ENCODE measurements around the gene STK38L.

Gene STK38L

DNA sequence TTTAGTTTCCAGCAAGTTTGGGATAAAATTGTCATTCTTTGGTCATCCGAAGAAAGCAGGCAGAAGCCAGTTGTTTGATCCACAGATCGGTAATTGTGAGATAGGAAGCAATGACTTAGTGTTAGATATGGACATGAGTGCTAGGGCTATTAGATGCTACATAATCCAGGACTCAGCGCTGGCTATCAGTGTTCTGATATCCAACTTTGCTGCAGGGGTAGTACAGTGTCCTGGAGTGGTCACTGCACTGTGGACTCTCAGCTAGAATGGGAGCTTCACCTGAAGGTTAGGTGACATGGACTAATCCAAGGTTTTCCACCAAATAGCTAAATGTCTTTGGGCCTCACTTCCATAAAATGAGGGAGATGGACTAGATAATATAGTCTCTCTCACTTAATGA is 39.9 kb downstream of the STK38L start:
- Histone ChIP-seq H3K9me3 (replicated peaks; ENCODE audit: low read length) (no peaks in the 10 kb centered on the region), H3K27me3 (ENCODE audit: control insufficient read depth, insufficient read depth, low read length) (no peaks in the 10 kb centered on the region), H3K4me1 (ENCODE audit: control insufficient read depth, insufficient read depth, low read length) (peaks cover 21% of the 10 kb centered on the region), H3K4me3 (ENCODE audit: low read length) (no peak overlapping the region), H3K9ac (ENCODE audit: low read depth, low read length) (no peak overlapping the region), H3K36me3 (ENCODE audit: insufficient read depth, low read length) (no peaks in the 10 kb centered on the region), H3K4me2 (ENCODE audit: low read length) (peak overlapping the region; percentile 58)

DNA sequence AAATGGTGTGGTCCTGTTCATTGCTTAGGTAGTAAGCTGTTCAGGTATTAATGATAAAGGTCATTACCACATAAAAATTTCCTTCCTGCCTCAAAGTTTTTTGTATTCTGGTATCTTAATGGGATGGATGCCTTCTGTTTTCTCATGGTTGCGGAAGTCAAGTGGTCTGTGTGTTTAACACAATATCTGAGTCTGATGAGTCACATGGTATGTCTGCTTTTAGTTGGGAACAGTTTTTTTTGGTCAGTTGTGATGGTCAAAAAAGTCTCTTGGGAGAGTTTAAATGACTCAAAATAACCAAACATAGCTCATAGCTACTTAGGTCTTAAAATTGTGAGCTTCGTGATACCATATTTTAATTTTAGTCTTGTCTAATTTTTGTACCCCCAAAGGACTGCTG is 40.7 kb downstream of the STK38L start:
- Histone ChIP-seq H3K9me3 (replicated peaks; ENCODE audit: low read length) (no peaks in the 10 kb centered on the region), H3K27me3 (ENCODE audit: control insufficient read depth, insufficient read depth, low read length) (no peaks in the 10 kb centered on the region), H3K4me3 (ENCODE audit: low read length) (no peak overlapping the region), H3K4me1 (ENCODE audit: control insufficient read depth, insufficient read depth, low read length) (peaks cover 21% of the 10 kb centered on the region), H3K4me2 (ENCODE audit: low read length) (peak overlapping the region; percentile 58), H3K36me3 (ENCODE audit: insufficient read depth, low read length) (no peaks in the 10 kb centered on the region), H3K9ac (ENCODE audit: low read depth, low read length) (peak overlapping the region; percentile 53)

DNA sequence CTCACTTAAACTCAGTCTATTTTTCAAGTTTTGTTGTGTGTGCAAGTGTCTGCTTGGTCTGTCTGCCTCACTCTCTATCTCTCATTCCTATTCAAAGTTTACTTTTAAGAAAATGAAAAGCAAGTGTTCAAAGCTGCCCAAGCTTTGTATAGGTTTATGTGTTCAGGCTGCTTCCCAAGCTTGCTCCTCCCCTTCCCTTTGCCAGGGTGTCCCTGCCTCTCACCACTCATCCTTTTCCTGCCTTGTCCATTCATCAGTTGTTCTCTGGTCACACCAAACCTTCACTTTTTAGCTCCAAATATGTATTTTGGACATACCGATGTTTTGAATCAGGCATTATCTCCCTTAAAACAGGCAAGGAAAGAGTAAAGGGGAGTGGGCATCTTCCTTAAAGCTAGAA is 41.3 kb downstream of the STK38L start:
- Histone ChIP-seq H3K36me3 (ENCODE audit: insufficient read depth, low read length) (no peaks in the 10 kb centered on the region), H3K4me2 (ENCODE audit: low read length) (peak overlapping the region; percentile 58), H3K27me3 (ENCODE audit: control insufficient read depth, insufficient read depth, low read length) (no peaks in the 10 kb centered on the region), H3K4me1 (ENCODE audit: control insufficient read depth, insufficient read depth, low read length) (peaks cover 21% of the 10 kb centered on the region), H3K9ac (ENCODE audit: low read depth, low read length) (peak overlapping the region; percentile 53), H3K9me3 (replicated peaks; ENCODE audit: low read length) (no peaks in the 10 kb centered on the region), H3K4me3 (ENCODE audit: low read length) (no peak overlapping the region)

DNA sequence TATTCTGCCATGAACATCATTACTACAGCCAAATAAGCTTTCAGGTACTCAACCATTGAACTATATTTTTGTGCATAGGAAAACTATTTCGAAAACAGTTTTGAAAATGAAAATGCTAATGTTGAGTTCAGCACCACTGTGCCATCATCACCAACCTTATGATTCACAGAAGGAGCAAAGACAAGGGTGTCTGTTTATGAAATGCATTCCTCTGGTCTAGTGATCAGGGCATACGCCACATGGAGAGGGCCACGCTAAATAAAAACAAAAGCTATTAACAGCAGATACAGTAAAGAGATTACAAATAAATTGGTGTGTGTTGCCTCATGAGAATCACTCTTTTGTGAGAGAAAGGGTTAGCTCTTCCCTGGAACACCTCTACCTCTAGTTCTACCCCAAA is 45.3 kb downstream of the STK38L start:
- no peaks in the 10 kb centered on the region for H3K9me3 ChIP-seq (replicated peaks; ENCODE audit: low read length)
- no peak overlapping the region for H3K9ac ChIP-seq (ENCODE audit: low read depth, low read length)
- no peaks in the 10 kb centered on the region for H3K36me3 ChIP-seq (ENCODE audit: insufficient read depth, low read length)
- H3K27me3 ChIP-seq (ENCODE audit: control insufficient read depth, insufficient read depth, low read length) = no peaks in the 10 kb centered on the region
- H3K4me3 ChIP-seq (ENCODE audit: low read length) = no peak overlapping the region
- no peak overlapping the region for H3K4me2 ChIP-seq (ENCODE audit: low read length)
- peaks cover 30% of the 10 kb centered on the region for H3K4me1 ChIP-seq (ENCODE audit: control insufficient read depth, insufficient read depth, low read length)

DNA sequence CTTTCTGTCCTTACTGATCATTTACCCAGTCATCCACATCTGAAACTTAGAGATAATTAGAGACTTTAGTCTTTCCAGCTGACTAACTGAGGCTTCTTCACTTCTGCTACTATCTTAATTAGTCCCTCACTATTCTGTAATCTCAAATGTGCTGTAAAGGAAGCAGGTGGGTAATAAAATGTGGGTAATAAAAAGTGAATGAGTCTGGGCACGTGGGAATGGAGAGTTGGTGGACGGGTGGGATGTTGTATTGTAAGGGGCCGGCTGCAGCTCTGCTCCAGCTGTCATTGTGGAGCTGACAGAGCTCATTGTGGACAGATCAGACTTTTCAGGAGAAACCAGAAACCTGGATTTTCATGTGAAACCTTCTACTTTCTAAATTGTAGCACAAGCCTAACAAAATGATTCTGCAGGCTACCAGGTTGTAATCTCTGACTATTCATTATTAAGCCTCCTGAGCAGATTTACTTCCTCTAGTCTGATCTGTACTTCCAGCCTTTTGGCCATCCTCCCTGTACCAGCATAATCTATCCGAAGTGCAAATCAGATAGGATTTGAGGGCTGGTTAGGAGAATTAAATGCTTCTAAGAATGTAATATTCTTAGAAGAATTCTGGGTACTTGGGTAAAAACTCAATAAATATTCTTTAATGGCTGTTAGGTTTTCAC is 46.5 kb downstream of the STK38L start:
- Histone ChIP-seq H3K27me3 (ENCODE audit: control insufficient read depth, insufficient read depth, low read length) (no peaks in the 10 kb centered on the region), H3K36me3 (ENCODE audit: insufficient read depth, low read length) (no peaks in the 10 kb centered on the region), H3K9me3 (replicated peaks; ENCODE audit: low read length) (no peaks in the 10 kb centered on the region), H3K9ac (ENCODE audit: low read depth, low read length) (no peak overlapping the region), H3K4me1 (ENCODE audit: control insufficient read depth, insufficient read depth, low read length) (peaks cover 19% of the 10 kb centered on the region), H3K4me2 (ENCODE audit: low read length) (no peak overlapping the region), H3K4me3 (ENCODE audit: low read length) (no peak overlapping the region)

DNA sequence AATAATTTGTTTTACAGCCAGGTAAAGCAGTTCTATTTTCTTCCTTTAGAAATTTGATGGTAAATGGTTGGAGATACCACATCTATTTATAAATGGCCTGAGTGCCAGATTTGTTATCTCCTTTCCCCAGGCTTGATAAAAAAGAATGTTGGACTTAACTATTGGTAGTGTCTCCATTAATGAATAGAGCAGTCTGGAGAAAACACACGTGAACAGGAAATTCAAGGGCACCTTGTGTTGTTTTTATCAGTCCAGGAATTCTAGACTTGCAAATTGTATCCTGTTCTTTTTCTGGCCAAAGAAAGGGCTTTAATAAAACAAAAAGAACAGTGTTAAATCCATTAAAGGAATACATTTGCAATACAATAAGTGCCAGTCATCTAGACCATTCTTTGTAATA is 47.8 kb downstream of the STK38L start:
- Histone ChIP-seq H3K36me3 (ENCODE audit: insufficient read depth, low read length) (no peaks in the 10 kb centered on the region), H3K9ac (ENCODE audit: low read depth, low read length) (no peak overlapping the region), H3K4me1 (ENCODE audit: control insufficient read depth, insufficient read depth, low read length) (peaks cover 15% of the 10 kb centered on the region), H3K4me2 (ENCODE audit: low read length) (no peak overlapping the region), H3K4me3 (ENCODE audit: low read length) (no peak overlapping the region), H3K27me3 (ENCODE audit: control insufficient read depth, insufficient read depth, low read length) (no peaks in the 10 kb centered on the region), H3K9me3 (replicated peaks; ENCODE audit: low read length) (no peaks in the 10 kb centered on the region)

DNA sequence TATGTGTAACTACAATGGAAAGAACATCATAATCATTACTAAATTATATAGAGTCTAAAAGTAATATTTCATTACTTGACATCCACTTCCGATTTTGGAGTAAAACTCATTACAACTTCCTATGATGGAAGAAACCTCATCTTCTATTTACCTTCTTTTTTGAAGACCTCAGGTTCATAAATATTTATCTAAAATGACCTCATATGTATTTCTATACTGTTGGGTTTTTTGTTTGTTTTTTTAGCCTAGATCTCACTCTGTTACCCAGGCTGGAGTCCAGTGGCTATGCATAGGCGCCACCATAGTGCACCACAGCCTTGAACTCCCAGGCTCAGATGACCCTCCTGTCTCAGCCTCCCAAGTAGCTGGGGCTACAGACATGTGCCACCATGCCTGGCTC is 48.6 kb downstream of the STK38L start:
- Histone ChIP-seq H3K9ac (ENCODE audit: low read depth, low read length) (no peak overlapping the region), H3K27me3 (ENCODE audit: control insufficient read depth, insufficient read depth, low read length) (no peaks in the 10 kb centered on the region), H3K9me3 (replicated peaks; ENCODE audit: low read length) (no peaks in the 10 kb centered on the region), H3K36me3 (ENCODE audit: insufficient read depth, low read length) (no peaks in the 10 kb centered on the region), H3K4me1 (ENCODE audit: control insufficient read depth, insufficient read depth, low read length) (peaks cover 15% of the 10 kb centered on the region), H3K4me2 (ENCODE audit: low read length) (no peak overlapping the region), H3K4me3 (ENCODE audit: low read length) (no peak overlapping the region)

DNA sequence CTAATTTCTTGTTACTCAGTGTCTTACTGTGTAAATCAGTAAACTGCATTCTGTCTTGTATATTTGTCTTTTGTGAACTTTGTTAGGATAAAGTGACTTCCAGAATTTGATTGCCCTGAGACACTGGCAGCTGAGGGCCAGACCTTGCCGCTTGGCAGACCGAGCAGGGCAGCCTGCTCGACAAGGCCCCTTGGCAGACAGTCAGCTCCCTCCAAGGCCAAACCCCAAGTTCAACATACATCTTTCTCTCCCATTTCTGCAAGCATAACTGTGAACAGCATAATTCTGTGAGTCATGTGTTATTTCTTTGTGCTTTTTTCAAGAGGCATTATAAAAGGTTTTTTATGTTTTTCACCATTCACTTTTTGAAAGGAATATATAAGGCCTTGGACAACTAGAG is 49.4 kb downstream of the STK38L start:
- Histone ChIP-seq H3K9ac (ENCODE audit: low read depth, low read length) (peak overlapping the region; percentile 6), H3K27me3 (ENCODE audit: control insufficient read depth, insufficient read depth, low read length) (no peaks in the 10 kb centered on the region), H3K4me3 (ENCODE audit: low read length) (no peak overlapping the region), H3K9me3 (replicated peaks; ENCODE audit: low read length) (no peaks in the 10 kb centered on the region), H3K36me3 (ENCODE audit: insufficient read depth, low read length) (no peaks in the 10 kb centered on the region), H3K4me1 (ENCODE audit: control insufficient read depth, insufficient read depth, low read length) (peaks cover 15% of the 10 kb centered on the region), H3K4me2 (ENCODE audit: low read length) (no peak overlapping the region)

DNA sequence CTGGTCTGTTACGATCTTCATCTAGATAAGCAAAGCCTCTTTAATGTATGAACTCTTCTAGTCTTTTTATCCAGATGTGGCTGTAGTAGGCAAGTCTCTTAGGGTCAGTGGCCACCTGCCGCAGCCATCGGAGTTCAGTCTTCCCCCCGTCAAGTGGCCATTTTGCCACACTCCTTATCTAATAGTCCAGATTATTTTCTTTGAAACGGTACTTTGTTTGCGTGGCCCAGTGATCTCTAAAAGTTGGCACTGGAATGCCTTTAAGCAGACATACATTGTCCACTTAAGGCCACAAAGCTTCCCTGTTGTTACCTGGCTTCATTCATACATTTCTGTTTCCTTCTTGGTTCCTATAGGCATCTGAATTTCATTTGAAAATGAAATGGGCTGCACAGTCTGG is 52.6 kb downstream of the STK38L start:
- Histone ChIP-seq H3K4me2 (ENCODE audit: low read length) (no peak overlapping the region), H3K9me3 (replicated peaks; ENCODE audit: low read length) (no peaks in the 10 kb centered on the region), H3K4me1 (ENCODE audit: control insufficient read depth, insufficient read depth, low read length) (peaks cover 15% of the 10 kb centered on the region), H3K27me3 (ENCODE audit: control insufficient read depth, insufficient read depth, low read length) (no peaks in the 10 kb centered on the region), H3K36me3 (ENCODE audit: insufficient read depth, low read length) (peaks cover 3% of the 10 kb centered on the region), H3K9ac (ENCODE audit: low read depth, low read length) (no peak overlapping the region), H3K4me3 (ENCODE audit: low read length) (no peak overlapping the region)

DNA sequence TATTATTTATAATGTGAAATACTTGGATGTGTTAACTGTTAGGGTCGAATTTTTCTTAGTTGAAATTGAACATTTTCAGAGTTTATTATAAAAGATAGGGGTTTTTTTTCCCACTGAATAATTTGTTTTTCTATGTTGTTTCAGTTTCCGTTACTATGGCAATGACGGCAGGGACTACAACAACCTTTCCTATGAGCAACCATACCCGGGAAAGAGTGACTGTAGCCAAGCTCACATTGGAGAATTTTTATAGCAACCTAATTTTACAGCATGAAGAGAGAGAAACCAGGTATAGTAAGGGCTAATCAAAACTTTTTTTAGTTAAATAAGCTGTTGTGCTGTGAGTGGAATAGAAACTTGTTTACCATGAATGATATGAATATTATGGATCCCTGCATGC is 53.5 kb downstream of the STK38L start:
- Histone ChIP-seq H3K4me3 (ENCODE audit: low read length) (no peak overlapping the region), H3K27me3 (ENCODE audit: control insufficient read depth, insufficient read depth, low read length) (no peaks in the 10 kb centered on the region), H3K9ac (ENCODE audit: low read depth, low read length) (no peak overlapping the region), H3K9me3 (replicated peaks; ENCODE audit: low read length) (no peaks in the 10 kb centered on the region), H3K4me2 (ENCODE audit: low read length) (no peak overlapping the region), H3K36me3 (ENCODE audit: insufficient read depth, low read length) (peaks cover 3% of the 10 kb centered on the region), H3K4me1 (ENCODE audit: control insufficient read depth, insufficient read depth, low read length) (peaks cover 15% of the 10 kb centered on the region)

DNA sequence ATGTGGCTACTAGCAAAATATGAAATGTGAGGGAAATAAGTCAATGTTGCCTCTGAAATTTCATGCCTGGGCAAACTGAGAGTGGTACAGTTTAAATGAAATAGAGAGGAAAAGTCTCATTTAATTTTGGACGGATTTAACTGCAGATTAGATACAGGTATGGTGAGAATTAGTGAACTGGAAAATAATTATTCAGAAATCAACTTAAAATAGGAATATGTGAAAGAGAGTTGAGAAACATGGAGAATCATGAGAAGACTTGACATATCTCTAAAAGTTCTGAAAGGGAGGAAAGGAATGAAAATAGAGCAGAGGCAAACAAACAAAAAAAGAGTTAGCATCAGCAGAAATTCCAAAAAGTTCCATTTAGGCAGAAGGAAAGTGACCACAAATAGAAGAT is 55.0 kb downstream of the STK38L start:
- H3K27me3 ChIP-seq (ENCODE audit: control insufficient read depth, insufficient read depth, low read length) = no peaks in the 10 kb centered on the region
- H3K4me2 ChIP-seq (ENCODE audit: low read length) = no peak overlapping the region
- H3K9me3 ChIP-seq (replicated peaks; ENCODE audit: low read length) = no peaks in the 10 kb centered on the region
- no peak overlapping the region for H3K9ac ChIP-seq (ENCODE audit: low read depth, low read length)
- peaks cover 9% of the 10 kb centered on the region for H3K36me3 ChIP-seq (ENCODE audit: insufficient read depth, low read length)
- H3K4me1 ChIP-seq (ENCODE audit: control insufficient read depth, insufficient read depth, low read length) = peaks cover 7% of the 10 kb centered on the region
- H3K4me3 ChIP-seq (ENCODE audit: low read length) = no peak overlapping the region

DNA sequence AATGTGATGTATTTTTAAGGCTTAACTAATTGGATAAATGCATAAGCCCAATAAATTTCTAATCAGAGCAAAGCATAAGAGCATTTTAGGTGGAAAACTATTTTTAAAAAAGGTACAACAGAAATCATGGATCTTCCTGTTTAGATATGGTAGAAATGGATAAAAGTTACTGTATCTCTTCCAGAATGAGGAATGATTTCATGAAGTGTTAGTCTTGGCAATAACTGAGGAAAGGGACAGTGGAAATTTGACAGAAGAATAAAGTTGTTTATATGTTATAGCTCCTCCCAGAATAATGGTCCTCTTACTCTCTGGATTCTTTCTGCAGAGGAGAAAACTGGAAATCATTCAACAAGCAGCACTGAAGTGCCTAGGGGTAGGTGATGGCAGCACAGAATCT is 56.1 kb downstream of the STK38L start:
- H3K9me3 ChIP-seq (replicated peaks; ENCODE audit: low read length) = no peaks in the 10 kb centered on the region
- peaks cover 7% of the 10 kb centered on the region for H3K4me1 ChIP-seq (ENCODE audit: control insufficient read depth, insufficient read depth, low read length)
- H3K4me2 ChIP-seq (ENCODE audit: low read length) = no peak overlapping the region
- peaks cover 9% of the 10 kb centered on the region for H3K36me3 ChIP-seq (ENCODE audit: insufficient read depth, low read length)
- no peak overlapping the region for H3K4me3 ChIP-seq (ENCODE audit: low read length)
- H3K27me3 ChIP-seq (ENCODE audit: control insufficient read depth, insufficient read depth, low read length) = no peaks in the 10 kb centered on the region
- no peak overlapping the region for H3K9ac ChIP-seq (ENCODE audit: low read depth, low read length)

All from skeletal muscle satellite cell (primary cell).